HG03159 (cell line): ENCODE data around the gene TBL2.
"Not testable (repeated sequence)": the region's sequence is repeated elsewhere in the genome, so short reads cannot be mapped to it uniquely, and the experiment has no call there.

ENCODE experiments used
- ATAC-seq: cut with Tn5 transposase; IDR thresholded peaks from one replicate; pipeline ENCODE4 v1.9.1; 2021; ENCODE audit warnings: mild to moderate bottlenecking, moderate library complexity; ENCODE audit not compliant: unreplicated experiment

Gene TBL2

DNA sequence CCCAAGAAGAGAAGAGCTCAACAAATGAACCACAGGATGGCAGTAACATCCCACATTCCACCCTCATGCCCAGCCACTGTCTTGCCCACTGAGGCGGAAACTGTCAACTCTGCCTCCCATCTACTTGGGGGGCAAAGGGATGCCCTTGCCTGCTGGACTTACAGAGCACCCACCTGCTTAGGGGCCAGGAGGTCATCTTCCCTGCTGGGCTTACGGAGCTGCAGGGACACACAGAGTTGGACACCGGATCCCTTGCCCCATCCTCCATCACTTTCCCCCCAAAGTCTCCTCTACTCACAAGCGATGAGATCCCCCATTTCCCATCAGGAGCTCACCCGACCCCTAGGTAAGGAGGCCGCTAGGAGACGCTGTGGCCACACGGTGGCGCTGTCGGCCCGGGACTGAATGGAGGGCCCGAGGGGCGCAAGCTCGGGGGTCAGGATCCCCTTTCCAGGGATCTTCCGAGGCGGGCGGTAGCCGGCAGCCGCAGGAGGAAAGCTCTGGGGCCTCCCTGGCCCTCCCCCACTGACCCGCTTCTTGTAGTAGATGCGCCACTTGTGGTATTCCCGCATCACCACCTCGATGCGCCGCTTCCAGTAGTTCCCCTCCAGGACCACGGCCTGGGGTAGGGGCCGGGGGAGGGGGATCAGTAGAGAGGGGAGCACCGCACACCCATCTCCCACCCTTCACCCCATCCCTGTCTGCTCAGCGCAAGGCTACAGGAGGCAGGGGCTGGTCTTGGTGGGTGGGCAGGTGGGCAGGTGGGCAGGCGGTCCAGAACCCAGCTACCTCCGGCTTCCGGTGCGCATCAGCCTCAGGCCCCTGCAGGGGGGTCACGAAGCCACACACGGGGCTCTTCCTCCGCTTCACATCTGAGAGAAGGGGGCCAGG is 28.7 kb upstream of the TBL2 start:
- ATAC-seq = no peak

DNA sequence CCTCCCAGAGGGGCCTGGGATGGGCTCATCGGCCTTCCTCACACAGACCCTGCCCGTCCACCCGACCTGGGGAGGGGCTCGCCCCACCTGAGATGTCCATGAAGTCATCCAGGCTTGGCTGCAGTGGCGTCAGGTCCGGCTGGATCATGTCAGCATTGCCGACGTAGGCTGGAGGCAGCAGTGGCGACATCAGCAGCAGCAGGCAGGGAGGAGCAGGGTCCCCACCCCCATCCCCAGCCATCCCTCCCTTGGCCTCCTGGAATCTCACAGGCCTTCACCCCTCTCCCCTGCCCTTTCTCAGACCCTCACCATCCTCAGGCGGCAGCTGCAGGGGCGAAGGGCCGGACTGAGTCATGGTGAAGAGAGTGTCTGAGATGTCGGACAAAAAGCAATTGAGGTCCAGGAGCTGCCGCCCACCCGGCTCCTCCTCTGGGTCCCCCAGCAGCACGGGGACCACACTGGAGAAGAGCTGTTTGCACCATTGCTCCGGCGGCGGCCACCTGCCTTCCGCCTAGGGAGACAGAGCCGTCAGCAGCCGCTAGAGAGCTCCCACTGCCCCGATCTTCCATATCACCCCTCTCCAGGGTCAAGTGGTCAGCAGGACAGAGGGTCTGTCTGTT is 27.3 kb upstream of the TBL2 start:
- ATAC-seq = no peak

DNA sequence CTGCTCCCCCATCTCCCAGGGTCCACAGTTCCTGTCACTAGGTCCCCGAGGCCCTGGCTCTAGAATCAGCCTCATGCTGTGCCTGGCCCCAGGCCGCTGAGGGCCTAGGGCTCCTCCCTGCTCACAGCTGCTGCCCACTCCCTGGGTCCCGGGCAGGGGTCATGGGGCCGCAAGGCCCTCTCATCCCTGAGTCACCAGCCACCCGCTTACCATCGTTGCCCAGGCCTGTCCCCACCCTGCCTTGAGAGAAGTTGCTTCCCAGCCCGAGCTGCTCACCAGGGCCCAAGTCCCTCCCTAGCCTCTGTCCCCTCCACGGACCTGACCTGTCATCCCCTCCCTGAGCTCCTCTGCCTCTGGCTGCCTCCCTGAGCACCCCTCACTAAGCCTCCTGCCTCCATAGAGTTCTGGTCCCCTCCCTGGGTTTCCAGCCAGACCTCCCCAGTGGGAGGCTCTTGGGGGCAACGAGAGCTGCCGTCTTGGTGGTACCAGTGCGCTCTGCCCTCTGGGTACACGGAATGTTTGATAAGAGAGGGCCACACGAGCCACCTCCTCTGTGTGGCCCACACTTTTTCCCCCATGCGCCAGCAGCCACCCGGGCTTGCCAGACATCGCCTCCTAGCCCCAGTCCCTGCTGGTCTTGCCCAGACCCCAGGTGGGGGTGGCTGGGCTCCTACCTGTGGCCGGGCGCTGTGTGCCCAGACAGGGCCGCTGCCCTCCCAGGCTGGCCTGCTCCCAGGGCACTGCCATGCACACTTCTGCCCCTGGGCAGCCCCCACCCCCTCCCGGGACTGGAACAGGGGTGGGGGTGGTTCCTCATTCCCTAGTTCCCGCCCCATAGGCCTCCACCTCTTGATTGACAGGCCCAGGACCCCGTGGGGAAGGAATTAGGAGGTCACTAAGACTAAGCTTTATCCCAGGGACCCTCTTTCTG is 24.6 kb upstream of the TBL2 start:
- no peak for ATAC-seq

DNA sequence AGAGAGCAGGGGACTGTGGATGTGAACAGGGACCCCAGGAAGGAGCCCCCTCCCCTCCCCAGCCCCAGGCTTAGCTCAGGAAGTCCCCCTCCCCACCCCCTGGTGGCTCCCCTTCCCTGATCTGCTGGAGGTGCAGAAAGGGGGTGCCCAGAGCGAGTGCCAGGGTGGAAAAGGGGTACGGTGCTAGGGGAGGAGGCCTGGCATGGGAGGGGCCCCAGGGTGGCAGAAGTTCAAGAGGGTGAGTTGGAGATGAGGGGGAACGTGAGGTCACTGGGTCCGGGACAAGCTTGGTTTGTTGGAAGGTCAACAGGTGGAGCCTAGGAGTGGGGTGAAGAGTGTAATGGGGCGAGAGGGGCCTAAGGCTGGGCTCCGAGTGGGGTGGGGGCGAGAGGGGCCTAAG is 21.5 kb upstream of the TBL2 start:
- ATAC-seq = no peak

DNA sequence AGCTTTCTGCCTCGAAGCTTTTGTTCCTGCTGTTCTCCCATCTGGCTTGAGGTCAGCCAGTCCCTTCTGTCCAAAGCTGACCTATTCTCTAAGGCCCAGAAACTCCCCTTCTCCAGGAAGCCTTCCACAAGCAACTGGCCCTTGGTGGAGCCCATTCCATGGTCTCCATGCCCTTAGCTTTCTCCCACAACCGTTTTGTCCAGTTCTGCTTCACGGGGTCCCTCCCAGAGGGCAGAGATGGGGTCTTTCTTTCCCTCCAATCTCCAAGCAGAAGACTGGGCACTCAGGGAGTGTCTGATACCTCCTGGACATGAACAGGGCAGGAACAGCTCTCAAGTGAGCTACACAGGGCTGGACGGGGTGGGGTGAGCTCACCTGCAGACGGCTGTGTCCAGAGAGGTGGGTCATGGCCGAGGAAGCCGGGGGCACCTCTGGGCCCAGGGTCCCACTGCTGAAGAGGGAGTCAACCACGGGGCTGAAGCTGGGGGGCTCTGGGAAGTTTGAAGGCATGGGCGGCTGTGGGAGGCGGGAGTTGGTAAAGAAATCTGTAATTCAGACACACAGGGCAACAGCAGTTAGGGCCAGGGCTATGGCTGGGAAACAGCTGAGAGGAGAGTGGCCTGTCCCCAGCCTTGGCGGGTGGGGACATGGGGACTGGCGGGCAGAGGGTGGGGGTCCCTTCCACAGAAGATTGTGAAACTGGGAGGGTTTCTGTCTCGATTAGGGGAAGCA is 20.9 kb upstream of the TBL2 start:
- no peak for ATAC-seq

DNA sequence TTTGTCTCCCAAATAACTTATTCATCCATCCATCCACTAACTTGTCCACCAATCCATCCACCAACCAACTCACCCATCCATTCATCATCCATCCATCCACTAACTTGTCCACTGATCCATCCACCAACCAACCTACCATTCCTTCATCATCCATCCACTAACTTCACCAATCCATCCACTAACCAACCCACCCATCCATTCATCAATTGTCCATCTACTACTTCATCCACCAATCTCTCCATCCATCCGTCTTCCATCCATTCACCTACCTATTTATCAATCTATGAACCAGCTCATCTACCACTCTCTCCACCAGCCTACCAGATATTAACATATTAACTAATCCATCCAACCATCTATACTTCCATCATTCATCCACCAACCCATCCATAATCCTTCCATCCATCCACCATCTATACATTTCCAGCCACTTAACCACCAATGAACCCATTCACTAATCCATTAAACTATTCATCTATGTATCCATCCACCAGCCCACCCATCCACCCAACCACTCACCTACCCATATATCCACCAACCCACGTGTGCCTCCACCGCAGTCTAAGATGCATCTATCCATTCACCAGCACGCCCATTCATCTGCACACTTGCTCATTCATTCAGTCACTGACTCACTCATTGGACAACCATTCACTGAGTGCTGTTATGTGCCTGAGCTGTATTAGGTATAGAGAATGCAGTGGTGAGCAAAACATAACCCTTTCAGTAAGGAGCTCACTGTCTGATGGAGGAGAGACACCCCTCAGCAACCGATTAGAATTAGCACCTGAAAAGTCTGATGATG is 19.8 kb upstream of the TBL2 start:
- ATAC-seq = no peak

DNA sequence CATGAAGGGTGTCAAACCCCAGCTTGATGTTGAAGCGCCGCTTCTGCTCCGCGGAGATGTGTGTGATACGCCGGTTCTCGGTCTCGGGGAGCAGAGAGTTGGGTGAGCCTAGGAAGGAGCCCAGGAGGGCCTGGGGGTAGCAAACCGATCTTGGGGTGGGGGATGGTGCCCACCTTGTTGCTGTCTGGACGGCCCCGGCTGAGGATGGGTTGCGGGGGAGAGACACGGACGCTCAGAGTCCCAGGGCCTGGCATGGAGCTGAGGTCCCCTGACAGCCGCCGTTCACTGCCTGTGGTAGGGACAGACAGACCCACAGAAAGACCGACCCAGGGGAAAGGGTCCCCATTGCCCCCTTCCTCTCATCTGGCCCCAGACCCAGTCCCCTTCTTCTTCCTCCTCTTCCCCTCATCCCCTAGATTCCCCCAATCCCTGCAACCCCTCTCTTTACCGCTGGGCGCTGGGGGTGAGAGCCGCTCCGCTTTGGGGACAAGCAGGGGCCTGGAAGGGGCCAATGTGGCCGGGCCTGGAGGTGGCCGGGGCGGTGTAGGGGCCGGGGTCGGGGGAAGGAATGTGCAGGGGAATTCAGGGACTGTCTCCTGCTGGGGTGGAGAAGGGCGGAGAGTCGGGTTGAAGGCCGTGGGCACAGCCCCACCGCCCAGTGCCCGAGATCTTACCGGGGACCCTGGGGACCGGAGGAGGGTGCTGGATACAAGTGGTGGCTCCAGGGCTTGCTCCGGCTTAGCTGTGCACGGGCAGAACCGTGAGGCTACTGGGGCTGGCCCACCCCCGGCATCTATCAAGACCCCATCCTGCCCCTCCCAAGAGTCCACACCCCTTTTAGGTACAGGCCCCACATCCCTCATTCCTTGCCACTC is 18.0 kb upstream of the TBL2 start:
- ATAC-seq = no peak

DNA sequence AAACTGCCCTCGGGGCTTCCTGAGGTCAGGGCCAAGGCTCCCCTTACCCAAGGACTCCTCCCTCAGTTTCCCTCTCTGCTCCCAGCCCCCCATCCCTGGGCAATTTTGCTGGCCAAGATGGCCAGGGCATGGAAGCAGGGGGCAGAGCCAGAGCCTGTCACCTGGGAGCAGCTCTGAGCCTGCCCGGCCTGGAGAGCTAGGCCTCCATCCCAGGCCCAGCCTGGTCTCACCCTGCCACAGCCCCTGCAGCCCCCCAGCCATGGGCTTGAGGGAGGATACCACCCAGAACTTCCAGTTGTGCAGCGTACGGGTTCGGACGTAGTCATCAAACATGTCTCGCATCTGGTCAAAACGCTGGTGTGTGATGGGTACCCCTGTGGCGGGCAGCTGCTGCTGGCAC is 17.0 kb upstream of the TBL2 start:
- no peak for ATAC-seq

DNA sequence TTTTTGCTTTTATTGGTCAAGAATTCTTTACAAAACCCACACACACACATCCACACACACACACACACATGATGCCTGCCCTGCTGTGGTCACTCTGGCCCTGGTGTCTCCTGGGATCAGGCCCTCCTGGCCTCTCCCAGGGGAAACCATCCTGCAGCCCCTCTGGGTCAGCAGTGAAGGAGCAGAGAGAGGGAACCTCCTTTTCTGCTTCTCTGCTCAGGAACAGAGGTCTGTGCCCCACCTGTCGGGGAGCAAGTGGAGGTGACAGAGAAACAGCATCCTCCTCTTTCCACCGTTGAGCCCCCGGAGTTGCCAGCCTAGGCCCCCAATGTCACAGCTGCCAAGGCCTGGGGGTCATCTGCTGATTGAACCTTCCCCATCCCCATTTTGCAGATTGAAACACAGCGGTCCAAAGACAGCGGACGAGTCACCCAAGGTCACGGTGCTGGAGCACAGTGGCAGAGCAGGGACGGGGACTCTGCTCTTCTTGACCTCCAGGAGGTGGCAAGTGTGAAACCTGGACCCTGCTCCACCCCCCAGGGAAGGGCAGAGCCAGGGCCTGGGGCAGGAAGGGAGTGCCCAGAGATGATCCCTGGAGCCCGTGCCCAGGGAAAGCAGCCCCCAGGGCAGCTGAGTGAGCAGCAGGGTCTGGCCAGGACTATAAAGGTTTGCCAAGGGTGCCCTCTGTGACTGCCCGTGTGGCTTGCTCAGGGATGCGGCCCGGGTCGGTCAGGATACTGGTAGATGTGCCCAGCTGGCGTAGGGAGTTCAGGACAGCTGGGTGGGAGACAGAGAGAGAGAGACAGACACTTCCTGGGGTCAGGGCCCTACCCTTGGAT is 15.0 kb upstream of the TBL2 start:
- ATAC-seq = no peak

DNA sequence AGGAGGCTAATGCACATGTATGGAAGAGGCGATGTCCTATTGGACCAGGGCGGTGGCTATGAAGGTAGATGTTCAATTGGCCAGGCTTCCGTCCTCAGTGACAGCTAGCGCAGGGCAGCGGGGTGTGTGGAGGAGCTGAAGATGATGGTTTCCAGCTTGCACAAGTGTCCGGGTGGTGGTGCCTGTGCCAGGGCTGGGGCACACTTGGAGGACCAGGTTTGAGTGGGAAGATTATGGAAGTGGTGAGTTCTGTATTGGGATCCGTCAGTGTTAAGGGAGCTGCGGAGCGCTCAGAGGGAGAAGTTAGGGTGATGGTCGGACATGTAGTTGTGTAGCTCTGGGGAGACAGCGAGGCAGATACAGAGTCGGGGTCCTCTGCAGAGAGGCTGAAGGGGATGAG is 8.5 kb upstream of the TBL2 start:
- ATAC-seq = no peak

DNA sequence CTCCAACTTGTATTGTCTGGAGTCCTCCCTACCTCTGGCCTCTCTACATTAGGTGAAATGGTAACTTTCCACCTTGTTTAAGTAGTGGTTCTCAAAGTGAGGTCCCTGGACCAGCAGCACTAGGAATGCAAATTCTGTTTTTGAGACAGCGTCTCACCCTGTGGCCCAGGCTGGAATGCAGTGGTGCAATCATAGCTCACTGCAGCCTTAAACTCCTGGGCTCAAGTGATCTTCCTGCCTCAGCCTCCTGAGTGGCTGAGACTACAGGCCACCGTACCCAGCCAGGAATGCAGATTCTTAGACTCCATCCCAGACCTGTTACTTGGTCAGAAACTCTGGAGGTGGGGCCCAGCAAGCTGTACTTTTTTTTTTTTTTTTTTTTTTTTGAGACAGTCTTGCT is 6.8 kb upstream of the TBL2 start:
- no peak for ATAC-seq

DNA sequence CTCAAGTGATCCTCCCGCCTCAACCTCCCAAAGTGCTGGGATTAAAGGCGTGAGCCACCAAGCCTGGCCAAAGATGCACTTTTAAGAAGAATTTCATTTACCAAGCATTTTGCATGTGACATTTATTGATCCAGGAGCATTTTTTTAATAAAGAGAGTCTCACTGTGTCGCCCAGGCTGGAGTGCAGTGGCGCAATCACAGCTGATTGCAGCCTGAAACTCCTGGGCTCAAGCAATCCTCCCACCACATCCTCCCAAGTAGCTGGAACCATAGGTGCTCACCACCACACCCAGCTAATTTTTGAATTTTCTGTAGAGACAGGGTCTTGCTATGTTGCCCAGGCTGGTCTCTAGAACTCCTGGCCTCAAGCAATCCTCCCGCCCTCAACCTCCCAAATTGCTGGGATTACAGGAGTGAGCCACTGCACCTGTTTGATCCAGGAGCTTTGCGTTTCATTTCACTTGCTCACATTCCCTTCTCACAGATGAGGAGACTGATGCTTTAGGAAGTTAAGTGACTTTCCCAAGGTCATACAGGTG is 4.4 kb upstream of the TBL2 start:
- ATAC-seq = no peak

DNA sequence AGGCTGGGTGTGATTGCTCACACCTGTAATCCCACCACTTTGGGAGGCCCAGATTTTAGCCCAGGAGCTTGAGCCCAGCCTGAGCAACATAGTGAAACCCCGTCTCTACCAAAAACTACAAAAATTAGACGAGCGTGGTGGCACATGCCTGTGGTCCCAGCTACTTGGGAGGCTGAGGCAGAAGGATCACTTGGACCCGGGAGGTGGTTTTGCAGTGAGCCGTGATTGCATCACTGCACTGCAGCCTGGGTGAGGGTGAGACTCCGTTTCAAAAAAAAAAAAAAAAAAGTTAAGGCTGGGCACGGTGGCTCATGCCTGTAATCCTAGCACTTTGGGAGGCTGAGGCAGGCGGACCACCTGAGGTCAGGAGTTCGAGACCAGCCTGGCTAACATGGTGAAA is 2.6 kb upstream of the TBL2 start:
- ATAC-seq = not testable (repeated sequence)

DNA sequence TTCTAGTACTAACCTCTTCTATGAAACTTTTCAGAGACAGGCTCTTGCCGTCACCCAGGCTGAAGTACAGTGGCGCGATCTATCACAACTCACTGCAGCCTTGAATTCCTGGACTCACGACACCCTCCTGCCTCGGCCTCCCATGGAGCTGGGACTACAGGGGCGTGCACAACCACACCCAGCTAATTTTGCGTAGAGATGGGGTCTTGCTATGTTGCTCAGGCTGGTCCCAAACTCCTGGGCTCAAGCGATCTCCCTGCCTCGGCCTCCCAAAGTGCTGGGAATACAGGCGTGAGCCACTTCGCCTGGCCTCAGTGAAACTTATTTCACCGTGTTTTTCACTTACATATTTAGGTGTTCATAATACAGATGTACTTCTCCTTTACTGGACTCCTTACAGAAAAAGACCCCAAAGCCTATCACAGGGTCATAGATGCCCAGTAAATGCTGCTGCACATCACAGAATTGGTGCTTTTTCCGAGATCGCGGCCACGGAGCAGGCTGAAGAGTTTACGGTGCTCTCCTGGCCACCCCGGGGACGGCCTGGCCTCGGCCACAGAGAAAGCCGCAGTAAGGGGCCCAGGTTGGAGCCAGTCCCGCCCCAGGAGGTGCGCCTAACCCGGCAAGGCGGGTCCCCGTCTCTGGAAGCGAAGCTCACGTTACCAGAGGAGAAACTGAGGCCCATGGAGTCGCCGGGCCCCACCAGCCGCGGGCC is 595 bp downstream of the TBL2 start:
- ATAC-seq = peak; percentile 8

DNA sequence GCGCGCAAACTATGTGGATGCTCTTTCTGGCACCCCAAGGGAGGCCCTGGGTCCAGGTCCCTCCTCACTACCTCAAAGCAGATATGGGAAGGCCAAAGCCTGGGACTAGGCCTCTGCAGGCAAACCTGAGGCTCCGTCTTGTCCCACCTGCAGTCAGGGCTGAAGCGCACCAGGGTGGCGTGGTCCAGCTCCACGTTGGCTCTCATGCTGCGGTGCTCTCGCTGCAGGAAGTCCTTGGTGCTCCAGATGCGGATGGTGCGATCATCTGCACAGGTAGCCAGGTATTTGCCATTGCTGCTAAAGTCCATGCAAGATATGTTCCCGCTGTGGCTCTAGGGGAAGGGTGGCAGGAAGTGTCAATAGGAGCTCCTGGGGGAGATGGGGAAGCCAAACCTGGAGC is 4.6 kb downstream of the TBL2 start:
- no peak for ATAC-seq

DNA sequence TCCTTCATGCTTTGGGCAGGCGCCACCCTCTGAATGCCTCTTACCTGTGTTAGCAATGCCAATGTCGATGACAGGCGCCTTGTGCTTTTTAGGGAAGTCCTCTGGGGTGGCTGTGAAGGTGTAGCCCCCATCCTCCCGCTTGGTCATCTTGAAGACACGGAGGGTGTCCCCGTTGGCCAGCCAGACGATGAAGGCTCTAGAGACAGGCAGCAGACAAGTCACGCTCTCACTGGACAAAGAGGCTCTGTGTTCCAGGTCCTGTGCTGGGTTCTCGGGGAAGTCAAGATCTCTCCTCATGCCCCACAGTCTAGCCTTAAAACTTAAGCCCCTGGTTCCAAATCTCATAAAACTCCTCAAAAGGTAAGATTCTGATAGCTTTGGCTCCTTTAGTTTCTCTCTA is 5.1 kb downstream of the TBL2 start:
- no peak for ATAC-seq

DNA sequence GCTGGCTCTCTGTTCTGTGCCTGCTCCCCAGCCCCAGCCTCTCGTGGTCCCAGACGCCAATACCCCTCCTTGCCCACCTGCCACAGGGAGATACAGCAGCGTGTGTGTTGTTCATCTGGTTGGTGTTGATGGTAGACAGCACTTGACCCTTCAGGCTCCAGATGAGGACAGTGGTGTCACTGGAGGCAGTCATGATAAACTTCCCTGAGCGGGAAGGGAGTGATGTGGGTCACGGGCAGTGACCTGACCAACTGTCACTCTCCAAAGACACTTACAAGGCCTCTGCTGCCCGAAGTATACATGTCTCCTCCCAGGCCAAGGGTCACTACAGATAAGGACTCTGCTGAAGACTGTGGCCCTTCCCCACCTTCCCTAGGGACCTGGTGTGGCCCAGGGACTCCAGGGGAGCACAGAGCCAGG is 5.6 kb downstream of the TBL2 start:
- no peak for ATAC-seq
